DMS153 (cell line): ENCODE results near the gene GRB2.
"Not testable (repeated sequence)": the region's sequence is repeated elsewhere in the genome, so short reads cannot be mapped to it uniquely, and the experiment has no call there.

Source experiments
- DNase-seq: peaks from one replicate; lab custom pipeline; 2025; lab: John Stamatoyannopoulos, UW

GRB2 gene

DNA sequence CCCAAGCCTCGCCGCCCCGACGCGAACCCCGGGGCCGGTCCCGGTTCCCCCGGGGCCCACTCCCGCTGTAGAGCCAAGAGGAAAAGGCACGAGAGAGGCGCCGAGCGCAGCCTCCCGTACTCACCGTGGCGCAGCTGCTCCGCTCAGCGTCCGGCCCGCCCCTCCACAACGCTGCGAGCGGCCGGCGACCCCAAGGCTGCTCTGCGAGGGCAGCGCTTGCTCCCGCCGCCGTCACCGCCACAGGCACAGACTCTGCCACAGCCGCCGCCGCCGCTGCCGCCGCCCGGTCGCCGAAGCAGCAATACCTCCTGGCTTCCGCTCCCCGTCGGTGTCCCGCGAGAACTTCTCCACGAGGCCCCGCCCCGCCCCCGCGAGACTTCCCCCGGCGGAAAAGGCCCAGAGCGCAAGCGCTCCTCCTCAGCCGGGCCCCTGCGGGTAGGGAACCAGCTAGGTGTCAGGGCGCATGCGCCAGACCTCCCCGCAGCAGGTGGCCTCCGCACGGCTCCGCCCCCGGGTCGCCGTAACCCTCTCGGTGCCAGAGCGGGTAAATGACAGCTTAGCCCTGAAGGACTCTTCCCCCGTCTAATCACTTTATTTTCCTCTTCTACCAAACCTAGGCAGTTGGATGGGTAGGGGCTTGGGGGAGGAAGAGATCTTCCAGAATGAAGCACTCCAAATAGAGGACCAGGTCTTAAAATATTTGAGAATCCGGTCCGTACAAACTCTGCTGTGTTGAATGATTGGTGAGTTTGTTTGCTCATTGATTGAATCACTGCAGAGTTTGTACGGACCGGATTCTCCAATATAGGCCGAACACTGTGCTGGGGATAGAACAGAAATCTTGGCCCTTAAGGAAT, at the start of gene GRB2:
TSS of gene GRB2 (minus strand) at position 314 of the 857 bp plus-strand sequence. CDS start 12,050 bp downstream, outside the sequence.
- DNase-seq, result peak; percentile 92

- not testable (repeated sequence) for DNase-seq
Observed at GRCh38 chr17:75454672-75455071, 49.2 kb upstream of the GRB2 start.

DNA sequence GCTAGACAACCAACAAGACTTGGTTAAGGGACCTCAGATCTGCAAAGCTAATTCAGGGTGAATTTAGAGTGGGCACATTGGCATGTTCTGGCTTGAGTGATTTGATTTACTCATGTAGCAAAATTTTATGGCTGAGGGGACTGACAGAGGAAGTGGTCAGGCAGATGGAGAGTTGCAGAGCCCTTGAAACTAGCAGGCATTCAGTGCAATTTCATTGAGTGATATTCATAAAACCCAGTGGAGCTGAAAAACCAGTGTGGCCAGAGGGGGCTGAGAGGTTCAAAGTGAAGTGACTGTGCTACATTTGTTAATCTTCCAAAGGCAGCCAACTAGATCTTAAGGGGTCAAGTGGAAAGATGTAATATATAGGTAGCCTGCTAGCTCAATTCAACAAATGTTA, 48.7 kb upstream of the GRB2 start:
- no peak for DNase-seq

DNA sequence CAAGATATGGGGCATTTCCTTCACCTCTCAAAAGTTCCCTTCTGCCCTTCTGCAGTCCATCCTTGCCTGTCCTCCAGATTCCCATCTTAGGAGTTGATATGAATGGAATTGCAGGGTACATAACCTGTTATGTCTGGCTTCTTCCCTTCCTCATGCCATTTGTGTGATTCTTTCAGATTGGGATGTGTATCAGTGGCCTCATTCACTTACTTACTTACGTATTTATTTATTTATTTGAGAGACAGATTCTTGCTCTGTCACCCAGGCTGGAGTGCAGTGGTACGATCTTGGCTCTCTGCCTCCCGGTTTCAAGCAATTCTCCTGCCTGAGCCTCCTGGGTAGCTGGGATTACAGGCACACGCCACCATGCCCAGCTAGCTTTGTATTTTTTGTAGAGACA, 44.8 kb upstream of the GRB2 start:
- DNase-seq, result no peak

DNA sequence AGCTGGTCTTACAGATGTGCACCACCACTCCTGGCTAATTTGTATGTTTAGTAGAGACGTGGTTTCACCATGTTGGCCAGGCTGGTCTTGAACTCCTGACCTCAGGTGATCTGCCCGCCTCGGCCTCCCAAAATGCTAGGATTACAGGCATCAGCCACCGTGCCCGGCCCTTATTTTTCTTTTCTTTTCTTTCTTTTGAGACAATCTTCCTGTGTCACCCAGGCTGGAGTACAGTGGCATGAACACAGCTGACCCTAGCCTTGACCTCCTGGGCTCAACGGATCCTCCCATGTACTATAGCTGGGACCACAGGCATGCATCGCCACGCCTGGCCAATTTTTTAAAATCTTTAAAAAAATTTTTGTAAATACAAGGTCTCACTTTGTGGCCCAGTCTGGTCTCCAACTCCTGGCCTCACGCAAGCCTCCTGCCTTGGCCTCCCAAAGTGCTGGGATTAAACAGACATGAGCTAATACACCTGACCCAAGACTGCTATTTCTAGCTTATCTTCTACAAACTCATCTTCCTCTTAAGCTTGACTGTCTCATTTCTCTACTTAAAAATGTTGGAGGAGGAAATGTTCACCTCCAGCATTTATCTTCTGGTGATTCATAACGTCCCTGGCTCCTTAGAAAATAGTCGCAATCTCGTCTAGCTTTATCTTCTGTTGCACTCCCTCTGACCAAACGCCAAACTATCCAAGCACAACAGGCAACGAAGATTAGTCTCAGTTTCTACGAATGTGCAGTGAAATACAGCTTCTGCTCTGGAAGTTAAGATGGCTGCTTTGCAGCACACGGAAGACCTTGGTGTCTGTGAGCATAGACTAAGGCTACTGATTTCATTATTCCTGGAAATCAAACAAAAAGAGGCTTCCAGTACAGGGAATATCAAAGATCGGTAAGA, 42.7 kb upstream of the GRB2 start:
- no peak for DNase-seq

DNA sequence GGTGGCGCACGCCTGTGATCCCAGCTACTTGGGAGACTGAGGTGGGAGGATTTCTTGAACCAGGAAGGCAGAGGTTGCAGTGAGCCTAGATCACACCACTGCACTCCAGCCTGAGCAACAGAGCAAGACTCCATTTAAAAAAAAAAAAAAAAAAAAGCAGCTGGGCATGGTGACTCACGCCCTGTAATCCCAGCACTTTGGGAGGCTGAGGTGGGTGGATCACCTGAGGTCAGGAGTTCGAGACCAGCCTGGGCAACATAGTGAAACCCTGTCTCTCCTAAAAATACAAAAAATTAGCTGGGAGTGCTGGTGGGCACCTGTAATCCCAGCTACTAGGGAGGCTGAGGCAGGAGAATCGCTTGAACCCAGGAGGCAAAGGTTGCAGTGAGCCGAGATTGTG, 40.4 kb upstream of the GRB2 start:
- DNase-seq, result not testable (repeated sequence)

- DNase-seq, result no peak
Observed at GRCh38 chr17:75445296-75445695, 39.8 kb upstream of the GRB2 start.

- DNase-seq, result no peak
Observed at GRCh38 chr17:75442168-75443103, 37.0 kb upstream of the GRB2 start.

DNA sequence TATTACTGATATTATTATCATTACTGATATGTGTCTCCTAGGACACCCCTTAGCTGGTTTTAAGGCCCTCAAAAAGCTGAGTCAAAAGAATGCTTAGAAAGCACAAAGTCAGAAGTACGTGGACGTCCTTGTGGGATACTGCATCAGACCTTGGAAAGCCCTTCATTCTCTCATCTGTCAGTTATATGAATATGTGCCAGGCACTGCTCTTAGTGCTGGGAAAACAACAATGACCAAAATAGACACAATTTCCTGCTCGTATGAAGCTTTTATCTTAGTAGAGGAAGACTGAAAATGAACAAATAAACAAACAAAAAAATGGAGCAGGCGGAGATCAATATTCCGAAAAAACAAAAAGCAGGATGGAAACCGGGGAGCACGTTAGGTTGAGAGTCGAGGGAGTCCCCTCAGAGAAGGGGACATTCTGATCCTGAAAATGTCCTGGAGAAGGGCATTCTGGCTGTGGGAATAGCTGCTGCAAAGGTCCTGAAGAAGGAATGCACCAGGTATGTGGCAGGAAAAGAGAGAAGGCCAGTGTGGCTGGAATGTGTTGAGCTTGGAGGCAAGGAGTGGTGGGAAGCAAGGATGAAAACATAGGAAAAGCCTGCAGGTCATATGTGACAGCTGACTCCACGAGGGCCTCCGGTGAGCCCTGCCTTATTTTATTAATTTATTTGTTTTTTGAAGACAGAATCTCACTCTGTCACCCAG, 35.4 kb upstream of the GRB2 start:
- DNase-seq, result no peak

DNA sequence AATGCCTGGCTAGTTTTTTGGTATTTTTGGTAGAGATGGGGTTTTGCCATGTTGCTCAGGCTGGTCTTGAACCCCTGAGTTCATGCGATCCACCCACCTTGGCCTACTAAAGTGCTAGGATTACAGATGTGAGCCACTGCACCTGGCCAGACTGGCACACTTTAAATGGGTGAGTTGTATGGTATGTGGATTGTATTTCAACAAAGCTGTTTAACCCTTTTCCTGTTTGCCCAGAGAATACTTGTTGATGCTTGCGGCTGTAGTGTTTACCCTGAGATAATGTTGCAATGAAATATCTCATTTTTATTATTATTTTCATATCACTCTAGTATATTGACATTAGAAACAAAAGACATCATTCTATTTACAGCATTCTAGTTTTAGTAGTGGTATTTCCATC, 33.8 kb upstream of the GRB2 start:
- no peak for DNase-seq

GRCh38 chr17:75437404-75437803, 31.9 kb upstream of the GRB2 start:
- DNase-seq, result not testable (repeated sequence)

DNA sequence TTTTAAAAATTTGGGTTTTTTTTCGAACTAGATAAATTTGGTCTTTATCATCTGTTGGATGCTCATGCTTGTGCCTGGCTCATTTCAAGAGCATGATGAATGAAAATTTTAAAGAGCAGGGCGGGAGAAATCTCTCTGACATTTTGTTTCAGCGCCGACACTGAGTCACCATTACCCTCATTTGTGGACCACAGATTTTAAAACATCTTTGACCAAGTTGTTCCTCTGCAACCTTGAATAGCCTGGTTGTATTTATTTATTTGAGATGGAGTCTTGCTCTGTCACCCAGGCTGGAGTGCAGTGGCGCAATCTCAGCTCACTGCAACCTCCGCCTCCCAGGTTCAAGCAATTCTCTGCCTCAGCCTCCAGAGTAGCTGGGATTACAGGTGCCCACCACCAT, 29.0 kb upstream of the GRB2 start:
- not testable (repeated sequence) for DNase-seq

DNA sequence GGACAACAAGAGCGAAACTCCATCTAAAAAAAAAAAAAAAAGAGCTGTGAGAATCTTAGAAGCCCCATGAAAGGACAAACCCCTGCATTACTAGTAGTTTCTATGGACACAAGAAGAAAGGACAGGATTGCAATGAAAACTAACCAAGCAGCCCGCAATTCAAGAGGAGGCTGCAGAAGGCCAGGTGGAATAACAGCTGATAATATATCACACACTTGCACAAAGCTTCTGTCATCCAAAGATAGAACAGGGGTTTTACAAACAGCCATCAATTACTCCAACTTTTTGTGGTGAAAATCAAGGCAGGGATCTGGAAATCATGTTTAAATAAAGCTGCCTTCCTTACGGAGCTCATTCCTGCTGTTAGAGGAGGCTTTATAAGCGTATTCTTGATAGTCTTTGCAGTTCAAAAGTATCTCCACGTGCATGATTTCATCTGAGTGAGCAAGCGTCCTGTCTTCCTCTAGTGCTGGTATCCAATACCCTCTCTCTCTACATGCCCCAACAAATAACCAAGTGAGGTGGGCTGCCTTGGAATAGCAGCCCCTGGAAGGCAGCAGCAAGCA, 27.8 kb upstream of the GRB2 start:
- no peak for DNase-seq

DNA sequence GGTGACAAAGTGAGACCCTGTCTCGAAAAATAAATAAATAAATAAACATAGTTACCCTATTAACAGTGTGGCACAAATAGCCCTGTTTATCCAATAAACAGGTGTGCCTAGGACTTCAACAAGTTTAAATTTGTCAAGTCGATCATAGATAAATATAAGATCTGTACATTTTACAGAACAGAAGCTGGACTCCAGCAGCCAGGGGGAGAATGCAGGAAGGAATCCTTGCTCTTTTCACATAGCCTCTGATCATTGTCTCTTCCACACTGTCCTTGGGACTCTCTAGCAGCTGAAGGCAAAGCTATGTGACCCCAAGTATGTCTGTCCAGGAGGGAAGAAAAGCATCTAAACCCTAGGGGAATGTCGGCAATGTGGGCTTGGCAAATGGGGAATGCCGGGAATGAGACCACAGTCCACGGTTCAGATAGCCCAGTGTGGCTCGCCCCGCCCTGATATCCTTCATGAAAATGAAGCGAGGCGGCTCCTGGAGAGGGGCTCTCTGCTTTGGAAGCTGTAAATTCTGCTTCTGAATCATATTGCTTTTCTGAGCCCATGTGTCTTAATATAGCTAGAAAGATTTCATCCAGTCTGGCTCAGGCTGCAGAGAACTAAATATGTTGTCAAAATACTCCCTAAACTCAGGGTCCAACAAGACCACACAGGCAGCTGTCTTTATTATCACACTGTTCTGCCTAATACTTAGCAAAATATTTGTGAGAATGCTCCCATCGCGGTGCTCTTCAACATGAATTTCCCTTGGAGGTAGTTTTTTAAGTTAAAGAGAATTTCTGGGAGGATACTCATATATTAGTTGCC, 24.9 kb upstream of the GRB2 start:
- DNase-seq, result no peak

- DNase-seq, result no peak
Observed at GRCh38 chr17:75428543-75429469, 23.3 kb upstream of the GRB2 start.

DNA sequence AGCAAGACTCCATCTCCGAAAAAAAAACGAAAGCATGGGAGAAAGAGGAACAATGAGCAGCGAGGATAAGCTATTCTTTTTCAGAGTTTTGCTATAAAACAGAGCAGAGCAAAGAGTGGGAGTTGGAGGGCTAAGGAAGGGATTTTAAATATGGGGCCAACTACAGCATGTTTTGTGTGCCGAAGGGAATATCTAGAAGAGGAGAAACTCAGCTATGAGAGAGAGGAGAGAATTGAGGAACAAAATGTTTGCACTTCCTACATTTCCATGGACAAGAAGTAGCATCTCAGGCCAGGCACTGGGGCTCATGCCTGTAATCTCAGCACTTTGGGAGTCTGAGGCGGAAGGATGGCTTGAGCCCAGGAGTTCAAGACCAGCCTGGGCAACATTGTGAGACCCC, 13.1 kb upstream of the GRB2 start:
- DNase-seq, result no peak

DNA sequence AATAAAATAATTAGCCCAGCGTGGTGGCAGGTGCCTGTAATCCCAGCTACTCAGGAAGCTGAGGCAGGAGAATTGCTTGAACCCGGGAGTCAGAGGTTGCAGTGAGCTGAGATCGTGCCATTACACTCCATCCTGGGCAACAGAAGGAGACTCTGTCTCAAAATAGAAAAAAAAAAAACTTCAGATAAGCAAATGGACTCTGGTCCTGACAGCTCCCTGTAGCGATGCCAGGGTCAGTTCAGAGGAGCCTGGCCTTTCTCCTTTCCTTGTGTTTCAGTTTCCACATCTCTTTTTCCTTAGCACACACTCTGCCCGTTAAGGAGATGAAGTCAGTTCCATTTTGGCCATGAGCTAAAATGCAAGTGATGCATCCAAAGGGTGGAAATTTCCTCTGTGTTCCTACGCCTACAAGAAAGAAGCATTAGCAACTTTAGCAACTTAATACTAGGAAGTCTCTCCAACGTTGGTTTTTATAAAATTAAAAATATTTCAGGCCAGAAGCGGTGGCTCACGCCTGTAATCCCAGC, 11.6 kb upstream of the GRB2 start:
- DNase-seq, result no peak

DNA sequence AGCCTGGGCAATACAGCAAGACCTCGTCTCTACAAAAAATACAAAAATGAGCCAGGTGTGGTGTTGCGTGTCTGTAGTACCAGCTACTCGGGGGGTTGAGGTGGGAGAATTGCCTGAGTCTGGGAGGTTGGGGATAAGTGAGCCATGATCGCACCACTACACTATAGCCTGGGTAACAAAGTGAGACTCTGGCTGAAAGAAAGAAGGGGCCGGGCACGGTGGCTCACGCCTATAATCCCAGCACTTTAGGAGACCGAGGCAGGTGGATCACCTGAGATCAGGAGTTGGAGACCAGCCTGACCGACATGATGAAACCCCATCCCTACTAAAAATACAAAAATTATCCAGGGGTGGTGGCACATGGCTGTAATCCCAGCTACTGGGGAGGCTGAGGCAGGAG, 10.5 kb upstream of the GRB2 start:
- no peak for DNase-seq

GRCh38 chr17:75414488-75414887, 9.0 kb upstream of the GRB2 start:
- DNase-seq, result no peak
